ENCODE data around the gene TNIK.

The TNIK gene

DNA sequence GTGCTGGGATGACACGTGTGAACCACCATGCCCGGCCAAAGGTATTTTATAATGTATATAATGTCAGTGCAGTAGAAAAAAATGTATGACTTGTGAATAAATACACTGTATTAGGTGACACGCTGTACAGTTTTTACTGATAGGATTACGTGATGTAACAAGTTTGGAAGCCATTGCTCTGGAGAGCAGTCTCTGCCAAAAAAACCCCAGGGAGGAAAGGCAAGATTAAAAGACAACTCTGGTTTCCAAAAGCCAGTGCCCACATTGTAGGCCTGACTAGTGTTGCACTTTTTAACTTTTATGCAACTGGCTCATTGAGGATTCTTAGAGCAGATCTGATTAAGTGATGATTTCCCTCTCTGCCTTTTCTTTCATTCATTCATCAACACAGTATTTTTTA lies 371.7 kb downstream of the TNIK start:
- DNase-seq (ENCODE audit: low spot score) = no peak

DNA sequence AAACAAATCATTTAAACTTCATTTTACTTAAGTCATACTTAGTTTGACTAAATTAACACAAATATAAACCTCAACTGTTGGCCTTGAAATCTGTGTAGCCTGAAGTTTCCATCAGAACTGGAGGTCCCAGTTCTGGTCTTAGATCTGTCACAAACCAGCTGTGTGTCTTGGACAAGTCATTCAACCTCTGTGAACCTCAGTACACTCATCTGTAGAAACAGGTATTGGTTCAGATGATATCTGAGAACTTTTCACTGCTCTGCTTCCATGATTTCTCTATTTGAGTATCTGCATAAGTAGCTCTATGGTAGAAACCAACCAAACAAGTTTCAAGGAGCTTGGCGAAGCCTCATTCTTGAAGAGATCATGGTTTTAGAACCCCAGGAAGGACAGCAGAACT lies 373.3 kb downstream of the TNIK start:
- DNase-seq (ENCODE audit: low spot score) = no peak

DNA sequence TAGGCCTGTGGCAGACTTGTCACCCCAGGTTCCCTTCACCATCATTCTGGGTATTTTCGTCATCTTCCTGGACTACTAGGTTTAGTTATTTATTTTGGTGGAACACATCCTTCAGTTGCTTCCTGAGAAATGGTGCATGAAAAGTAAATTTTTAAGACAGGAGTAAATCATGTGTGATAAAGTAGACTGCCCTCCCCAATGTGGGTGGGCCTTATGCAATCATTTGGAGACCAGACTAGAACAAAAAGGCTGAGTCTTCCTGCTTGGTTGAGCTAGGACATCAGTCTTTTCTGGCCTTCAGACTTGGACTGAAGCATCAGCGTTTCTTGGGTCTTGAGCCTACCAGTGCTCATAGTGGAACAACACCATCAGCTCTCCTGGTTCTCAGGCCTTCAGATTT lies 382.9 kb downstream of the TNIK start:
- DNase-seq (ENCODE audit: low spot score) = no peak

DNA sequence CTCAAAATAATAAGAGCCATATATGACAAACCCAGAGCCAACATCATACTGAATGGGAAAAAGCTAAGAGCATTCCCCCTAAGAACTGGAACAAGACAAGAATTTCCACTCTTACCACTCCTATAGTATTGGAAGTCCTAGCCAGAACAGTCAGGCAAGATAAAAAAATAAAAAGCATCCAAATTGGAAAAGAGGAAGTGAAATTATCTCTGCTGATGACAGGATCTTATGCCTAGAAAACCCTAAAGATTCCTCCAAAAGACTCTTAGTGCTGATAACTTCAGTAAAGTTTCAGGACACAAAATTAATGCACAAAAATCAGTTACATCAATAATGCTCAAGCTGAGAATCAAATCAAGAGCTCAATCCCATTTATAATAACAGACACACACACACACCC lies 387.8 kb downstream of the TNIK start:
- DNase-seq (ENCODE audit: low spot score) = no peak

DNA sequence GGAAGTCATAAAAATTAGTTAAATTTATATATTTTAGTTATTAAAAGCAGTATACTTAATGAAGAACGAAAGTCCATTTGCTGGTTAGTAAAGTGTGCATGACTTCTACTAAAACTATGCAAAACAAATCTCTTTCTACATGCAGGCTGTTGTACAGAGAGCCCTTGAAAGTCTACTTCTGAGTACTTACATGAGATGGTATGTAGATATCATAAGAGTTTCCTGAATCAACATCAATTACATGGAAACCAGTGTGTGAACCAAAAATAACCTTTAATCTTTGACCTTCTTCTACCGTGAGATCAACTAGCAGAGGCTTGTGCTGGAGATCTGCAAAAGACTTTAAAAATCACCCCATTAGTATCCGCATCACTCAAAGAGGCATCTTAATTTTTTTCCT lies 391.5 kb downstream of the TNIK start:
- no peak for DNase-seq (ENCODE audit: low spot score)

DNA sequence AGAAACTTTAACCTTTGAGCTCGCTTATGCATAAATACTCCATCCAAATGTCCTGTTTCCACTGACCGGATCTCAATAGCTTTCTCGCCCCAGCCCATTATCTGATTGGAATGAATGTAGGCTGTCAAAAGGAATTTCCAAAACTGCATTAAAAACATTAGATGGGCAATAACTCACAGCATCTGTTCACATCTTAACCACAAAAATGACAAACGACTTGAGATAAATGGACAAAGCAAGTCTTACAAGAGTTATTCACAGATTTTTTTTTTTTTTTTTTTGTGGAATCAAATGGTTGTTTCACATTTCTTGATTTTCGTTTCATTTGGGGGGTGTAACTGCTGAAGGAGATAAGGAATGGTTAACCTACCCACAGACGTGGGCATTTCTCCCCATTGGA lies 394.0 kb downstream of the TNIK start:
- no peak for DNase-seq (ENCODE audit: low spot score)

DNA sequence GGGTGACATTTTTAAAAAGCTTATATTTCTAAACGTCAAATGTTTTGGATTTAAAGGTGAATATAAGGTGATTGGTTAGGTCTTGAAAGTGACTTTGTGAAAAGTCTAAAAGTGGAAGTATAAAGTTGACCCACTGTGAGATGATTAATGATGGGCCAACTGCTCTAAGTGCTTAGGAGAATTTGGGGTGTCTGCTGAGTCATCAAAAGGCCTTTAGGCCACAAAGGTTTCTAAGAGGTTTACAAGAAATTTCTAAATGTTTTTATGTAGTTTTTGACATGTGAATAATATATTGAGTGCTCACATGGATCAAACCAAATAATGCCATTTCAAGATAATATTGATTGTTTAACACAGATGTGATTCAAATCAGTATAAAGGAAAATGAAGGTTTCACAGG lies 394.5 kb downstream of the TNIK start:
- no peak for DNase-seq (ENCODE audit: low spot score)

DNA sequence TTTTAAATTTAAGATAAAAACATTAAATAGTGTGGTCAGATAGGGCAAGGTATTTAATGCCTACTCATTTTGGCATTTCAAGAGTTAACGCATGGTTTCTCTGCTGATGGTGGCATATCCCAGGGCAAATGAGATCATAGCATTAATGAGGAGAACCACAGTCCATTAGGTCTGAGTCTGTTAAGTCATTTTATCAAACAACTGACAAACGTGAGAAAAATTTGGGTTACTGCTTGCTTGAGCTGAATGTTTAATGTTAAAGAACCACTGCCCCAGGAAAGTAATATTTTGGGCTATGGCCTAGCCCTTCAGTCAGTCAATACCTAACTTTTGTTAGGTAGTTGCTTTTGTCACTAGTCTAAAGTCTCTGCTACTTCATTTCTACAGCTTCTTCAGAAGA lies 395.7 kb downstream of the TNIK start:
- DNase-seq (ENCODE audit: low spot score) = no peak

DNA sequence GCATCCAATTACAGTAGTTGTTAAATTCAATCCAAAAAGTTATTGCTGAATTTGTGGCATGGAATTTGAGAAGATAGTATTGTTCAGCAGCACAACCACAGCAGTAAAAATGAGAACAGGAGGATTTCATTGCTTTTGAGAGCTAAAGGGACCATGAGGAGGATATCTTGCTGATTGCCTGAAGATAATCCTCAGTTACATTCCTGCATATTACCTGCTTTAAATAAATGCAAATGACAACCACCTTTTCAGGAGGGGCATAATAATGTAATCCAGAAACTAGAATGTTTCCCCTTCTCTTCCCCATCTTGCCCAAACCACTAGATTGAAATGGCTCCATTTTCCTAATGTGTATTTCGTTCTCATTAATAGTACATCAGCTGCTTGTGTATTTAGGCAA lies 398.5 kb downstream of the TNIK start:
- no peak for DNase-seq (ENCODE audit: low spot score)

DNA sequence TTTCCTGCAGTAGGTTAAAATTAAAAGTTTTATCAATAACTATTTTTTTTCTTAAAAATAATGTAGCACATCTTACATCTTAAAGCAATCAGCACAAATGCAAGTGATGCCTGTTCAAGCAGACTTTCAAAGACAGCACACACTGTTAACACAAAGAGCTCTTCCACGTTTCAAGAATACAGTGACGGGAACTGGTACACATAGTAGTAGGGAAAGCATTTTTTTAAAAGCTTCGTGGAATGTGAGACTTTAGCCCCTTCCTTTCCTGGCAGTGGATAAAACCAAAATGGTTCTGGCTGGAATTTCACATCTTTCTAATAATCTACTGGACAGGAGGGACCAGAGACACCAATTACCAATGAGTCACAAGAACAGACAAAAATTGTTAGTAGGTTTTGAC lies 400.2 kb downstream of the TNIK start:
- no peak for DNase-seq (ENCODE audit: low spot score)

DNA sequence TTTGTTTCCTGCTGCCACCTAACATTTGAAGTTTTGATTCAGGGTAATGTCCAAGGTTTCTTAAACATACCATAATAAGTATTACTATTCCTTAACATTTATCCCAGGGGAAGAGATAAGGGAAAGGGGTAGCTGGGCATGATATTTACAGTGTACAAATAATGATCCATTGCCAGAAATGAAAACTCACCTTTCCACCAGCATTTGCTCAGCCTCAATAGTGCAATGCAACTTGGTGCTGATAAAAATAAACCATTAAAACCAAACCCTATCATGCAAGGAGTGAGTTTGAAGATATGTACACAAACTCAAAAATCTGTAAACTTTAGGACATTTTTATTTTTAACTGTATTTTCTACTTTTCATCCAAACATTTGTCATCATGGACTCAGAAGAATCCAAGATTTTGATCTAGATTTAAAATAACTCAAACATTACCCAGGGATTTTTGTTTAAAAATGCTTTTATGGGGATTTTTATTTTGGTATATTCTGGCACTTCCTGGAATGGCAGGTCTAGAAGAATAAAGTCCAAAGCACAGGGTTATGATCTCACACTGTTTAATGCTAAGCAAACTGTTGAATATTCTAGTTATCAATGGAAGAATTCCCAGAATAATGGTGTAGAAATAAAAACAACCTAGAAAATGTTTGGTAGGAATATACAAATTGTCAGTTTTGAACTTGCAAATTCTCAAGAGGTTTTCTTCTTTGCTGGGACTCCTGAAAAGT lies 401.2 kb downstream of the TNIK start:
- DNase-seq (ENCODE audit: low spot score) = no peak

DNA sequence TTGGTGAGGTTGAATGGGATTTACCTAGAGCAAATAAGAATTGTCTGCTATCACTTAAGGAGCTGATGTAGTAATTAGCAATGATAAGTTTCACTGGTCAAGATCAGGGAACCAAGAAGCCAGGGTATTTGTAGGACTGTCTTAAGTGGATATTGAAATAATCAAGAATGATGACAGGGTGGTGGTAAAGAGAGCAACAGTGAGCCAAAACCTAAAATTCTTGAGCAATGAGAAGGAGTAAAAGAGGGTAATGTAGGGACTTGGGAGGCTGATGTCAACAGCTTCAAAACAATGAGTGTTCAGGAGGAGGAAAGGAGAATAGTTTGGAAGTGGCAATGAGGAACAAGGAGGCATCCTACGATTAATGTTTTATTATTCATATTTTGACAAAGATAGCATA lies 402.1 kb downstream of the TNIK start:
- DNase-seq (ENCODE audit: low spot score) = no peak

DNA sequence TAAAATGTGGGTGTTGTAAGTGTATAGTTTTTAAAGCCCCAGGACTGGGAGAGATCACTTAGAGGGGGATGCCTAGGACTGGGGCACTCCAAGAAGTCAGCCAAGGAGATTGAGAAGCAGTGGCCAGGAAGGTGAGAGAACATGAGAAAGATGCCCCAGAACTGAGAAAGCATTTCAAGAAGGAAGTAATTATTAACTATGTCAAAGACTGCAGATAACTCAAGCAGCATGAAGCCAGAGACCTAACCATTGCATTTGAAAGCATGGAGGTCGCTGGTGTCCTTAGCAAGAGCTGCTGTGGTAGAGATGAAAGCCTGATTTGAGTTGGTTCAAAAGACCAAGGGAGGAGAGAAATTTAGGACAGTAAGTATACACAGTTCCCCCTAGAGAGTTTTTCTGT lies 403.1 kb downstream of the TNIK start:
- no peak for DNase-seq (ENCODE audit: low spot score)

DNA sequence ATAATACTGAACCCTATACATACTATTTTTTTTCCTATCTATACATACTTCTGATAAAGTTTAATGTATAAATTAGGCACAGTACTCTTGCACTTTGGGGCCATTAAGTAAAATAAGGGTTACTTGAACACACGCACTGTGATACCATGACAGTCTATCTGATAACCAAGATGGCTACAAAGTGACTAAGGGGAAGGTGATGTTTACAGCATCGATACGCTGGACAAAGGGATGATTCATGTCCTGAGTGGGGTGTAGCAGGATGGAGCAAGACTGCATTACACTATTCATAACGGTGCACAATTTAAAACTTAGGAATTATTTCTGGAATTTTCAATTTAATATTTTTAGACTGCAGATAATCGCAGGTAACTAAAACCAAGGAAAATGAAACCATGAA lies 403.7 kb downstream of the TNIK start:
- DNase-seq (ENCODE audit: low spot score) = no peak

DNA sequence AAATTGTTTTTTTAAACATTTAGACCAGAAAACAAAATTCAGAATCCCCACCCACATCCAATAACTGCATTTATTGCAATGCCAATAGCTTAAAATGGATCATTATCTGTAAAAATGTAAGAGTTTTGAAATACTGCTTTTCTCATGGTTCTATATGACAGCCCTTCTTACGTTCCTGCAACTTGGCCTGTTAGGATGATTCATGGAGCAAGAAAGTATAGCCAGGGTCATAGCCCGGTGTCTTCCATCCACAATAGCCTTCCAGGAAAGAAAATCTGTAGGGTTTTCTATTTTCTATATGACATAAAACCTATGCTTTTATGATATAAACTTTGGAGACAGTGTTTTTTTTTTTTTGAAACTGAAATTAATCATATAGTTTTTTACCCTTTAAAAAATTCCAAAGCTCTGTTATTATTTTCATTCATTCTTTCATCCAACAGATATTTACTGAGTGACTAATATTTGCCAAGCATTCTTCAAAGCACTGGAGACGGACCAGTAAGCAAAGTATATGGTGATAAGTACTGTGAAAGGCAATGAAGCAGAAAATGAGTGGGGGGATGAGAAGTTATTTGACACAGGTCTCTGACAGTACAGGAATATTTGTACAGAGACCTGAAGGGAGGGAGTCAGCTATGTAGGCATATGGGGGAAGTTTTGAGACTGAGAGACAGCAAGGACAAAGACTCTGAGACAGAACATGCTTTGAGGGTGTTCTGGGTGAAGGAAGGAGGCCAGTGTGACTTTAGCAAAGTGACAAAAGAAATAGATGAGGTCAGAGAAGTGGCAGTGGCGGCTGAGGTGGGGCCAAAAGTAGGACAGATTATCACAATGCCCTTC lies 404.6 kb downstream of the TNIK start:
- DNase-seq (ENCODE audit: low spot score) = no peak

DNA sequence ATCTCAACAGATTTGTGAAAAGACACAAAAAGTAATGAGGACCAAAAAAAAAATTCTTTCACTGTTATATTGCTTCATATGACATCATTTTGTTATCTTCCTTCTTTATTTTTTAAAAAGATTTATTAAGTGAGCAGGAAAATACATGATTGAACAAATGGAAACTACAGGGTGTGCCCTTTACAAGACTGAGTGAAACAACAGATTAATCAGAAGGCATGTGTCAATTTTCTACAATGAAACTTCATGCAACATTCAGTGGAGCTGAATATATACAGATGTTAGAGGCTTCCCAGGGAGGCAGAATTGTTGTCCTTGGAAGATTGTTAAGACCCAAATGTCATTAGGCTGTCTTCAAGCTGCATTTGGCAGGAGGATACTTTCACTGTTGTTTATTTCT lies 405.3 kb downstream of the TNIK start:
- no peak for DNase-seq (ENCODE audit: low spot score)

DNA sequence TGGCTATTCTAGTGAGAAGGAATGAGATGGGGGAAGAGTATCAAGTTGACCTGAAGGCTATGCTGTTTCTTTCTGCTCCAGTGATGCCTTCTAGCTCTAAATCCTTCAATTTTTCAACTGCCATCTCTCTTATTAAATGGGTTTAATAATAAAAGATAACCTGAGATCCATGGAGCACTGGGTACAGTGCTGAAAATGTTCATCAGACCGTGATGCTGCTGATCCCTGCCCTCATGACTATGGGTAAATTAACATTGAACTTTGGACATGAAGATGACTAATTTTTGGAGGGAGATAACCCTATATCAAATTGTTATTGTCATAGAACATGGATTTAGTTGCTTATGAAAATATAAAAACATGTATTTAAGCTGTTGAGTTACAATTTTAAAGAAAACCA lies 406.0 kb downstream of the TNIK start:
- no peak for DNase-seq (ENCODE audit: low spot score)

DNA sequence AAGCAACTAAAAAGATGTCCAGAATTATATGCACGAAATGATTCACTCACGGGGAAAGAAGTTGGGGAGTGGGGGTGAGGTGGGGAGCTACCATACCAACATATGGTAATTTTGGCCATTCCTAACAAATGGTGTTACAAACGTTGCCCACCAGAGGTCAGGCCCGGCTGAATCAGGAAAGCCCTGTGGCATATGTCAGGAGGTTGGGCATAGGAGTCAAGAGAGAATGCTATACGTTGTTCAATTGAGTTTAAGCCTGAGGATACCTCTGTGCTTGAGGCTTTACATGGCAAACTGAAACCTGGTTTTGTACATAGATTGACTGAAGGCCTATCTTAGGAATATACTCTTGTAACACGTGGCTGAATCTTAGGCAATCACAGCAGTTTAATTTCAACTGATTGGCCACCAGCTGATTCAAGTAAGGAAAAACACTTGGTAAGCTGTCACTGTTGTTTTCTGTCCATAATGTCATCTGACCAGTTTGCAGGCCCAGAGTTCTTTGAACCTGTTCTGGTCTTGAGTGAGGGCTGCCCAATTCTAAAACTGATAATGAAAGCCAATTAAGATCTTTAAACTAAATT lies 410.3 kb downstream of the TNIK start:
- DNase-seq (ENCODE audit: low spot score) = peak; percentile 56

DNA sequence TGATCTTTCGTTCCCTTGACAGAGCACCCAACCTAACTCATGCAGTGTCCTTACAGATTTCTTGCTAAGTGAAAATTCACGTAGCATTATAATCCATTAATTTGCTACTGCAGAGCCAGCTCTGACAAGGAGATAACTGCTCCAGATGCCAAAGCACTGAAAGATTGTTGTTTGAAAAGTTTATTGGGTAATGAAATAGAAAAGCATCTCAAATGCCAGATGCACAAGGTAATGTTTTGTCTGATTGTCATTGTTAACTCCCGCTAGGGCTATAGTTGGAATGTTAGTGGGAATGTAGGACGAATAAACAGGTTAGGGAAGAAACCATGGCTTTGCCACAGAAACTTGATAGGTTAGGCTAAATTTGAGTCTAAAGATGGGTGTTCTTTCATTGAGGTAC lies 413.4 kb downstream of the TNIK start:
- no peak for DNase-seq (ENCODE audit: low spot score)

DNA sequence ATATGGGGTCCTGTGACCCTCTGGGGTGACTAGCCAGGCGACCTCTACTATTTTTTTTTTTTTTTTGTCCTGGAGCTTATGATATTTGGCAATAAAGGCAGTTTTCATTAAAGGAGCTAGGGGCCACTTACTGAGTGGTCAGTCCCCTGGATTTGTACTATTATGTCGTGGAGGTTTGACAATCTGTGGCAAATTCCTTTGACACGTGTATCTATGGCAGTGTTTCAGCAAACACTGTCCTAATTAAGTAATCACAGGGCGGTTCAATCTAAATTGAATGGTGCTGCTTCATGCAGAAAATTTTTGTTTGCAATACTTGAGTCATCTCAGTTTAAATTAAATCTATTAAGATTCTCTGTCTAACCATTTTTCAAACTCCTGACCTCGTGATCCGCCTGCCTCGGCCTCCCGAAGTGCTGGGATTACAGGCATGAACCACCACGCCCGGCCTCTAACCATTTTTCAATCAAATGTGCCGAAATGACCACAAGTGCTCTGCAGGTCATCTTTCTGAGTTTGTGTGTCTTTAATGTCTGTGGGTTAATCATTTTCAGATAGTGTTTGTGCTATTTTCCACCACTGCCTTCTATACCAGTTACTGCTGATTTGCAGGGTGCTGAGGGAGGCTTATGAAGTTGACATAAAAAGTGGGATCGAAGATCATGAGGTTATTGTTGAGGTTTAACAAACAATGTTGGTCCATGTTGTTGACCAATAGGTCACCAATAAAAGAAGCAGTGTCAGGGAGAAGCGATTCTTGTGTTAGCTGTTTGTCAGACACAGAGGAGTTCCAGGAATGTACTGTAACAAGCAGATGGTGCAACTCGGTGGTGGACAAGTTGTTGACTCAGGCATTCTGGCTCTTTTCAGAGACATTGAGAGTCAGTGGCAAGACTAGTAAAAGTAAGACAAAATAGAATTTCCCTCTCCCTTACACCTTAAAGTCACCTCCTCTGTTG lies 415.1 kb downstream of the TNIK start:
- no peak for DNase-seq (ENCODE audit: low spot score)

DNA sequence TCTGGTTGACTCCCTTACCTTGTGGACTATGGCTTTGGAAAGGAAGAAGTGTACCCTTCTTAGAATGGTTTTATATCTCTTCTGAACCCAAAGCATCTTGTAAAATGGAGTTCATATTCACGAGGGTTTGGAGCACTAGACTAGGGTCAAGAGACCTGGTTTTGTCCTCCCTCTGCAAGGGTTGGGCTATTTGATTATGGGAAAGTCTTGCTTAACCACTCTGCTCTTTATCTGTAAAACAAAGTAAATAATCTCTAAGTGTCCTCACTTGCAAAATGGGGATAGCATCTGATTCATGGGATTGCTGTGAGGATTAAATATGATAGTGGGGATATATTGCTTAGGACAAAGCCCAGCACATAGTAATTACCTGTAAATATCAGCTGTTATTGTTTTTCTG lies 415.8 kb downstream of the TNIK start:
- DNase-seq (ENCODE audit: low spot score) = no peak

DNA sequence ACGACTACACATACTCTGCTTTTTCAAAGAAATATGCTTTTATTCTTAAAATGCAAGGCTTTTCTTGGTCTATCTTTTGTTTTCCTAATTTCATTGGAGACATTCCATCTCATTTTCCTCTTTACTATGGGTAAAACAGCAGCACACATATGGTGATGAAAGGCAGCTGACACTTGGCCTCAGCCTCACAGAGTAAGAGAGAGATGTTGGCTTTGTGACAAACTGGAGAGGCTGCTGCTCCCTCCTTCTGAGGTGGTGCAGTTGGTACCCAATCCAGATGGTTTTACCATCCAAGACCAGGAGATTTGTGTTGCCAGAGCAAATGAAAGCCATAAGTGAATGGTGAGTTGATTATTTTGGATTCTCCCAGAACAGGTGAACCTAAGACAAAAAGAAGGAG lies 420.5 kb downstream of the TNIK start:
- no peak for DNase-seq (ENCODE audit: low spot score)
